Tibial nerve (tissue), 3 donors: ENCODE data around the gene PCMTD2.
"Not testable (repeated sequence)": the region's sequence is repeated elsewhere in the genome, so short reads cannot be mapped to it uniquely, and the experiment has no call there.

Source experiments
- CTCF ChIP-seq, 5 experiments: fragments of 200-600 bp in 3 of 5; fragments of 450-650 bp in 2 of 5; sonication (generic) in 3 of 5; IDR thresholded peaks; one replicate each; pipeline ENCODE4 v1.5.1; 2016 to 2019; ENCODE audit warnings: antibody characterized with exemption in 5 of 5, mild to moderate bottlenecking in 3 of 5, moderate library complexity in 2 of 5
- POLR2A ChIP-seq, 2 donors: fragments of 450-650 bp; IDR thresholded peaks; one replicate each; pipeline ENCODE4 v1.6.1; 2017; ENCODE audit warnings: antibody characterized with exemption in 2 of 2, mild to moderate bottlenecking in 2 of 2, moderate library complexity in 2 of 2

- peak in 4 of 5 experiments; percentile 28 to 71 (median 50) for TF ChIP-seq CTCF (IDR thresholded peaks at IDR 0.05)
- TF ChIP-seq POLR2A (IDR thresholded peaks at IDR 0.05) = not testable (repeated sequence)
Observed at GRCh38 chr20:64285579-64286446, 30.3 kb downstream of the PCMTD2 start.
